ENCODE data around the gene CEMIP2.
A peak's percentile ranks its signal among the peaks of the same experiment; 100 is the strongest.

CEMIP2 gene

GRCh38 chr9:71747576-71747975 lies 20.7 kb downstream of the CEMIP2 start:
- no peak for DNase-seq (ENCODE audit: low read depth)

GRCh38 chr9:71746758-71747125 lies 21.6 kb downstream of the CEMIP2 start:
- no peak for DNase-seq (ENCODE audit: low read depth)

GRCh38 chr9:71746023-71746757 lies 22.1 kb downstream of the CEMIP2 start:
- no peak for DNase-seq (ENCODE audit: low read depth)

- DNase-seq (ENCODE audit: low read depth): no peak
These were observed 23.4 kb downstream of the CEMIP2 start for GRCh38 chr9:71744754-71745521.

- no peak for DNase-seq (ENCODE audit: low read depth)
These were observed 24.4 kb downstream of the CEMIP2 start for GRCh38 chr9:71743882-71744281.

- no peak for DNase-seq (ENCODE audit: low read depth)
These were observed 25.1 kb downstream of the CEMIP2 start for GRCh38 chr9:71743217-71743705.

- DNase-seq (ENCODE audit: low read depth): no peak
These were observed 25.6 kb downstream of the CEMIP2 start for GRCh38 chr9:71742703-71743102.

- DNase-seq (ENCODE audit: low read depth): peak; percentile 39
These were observed 26.2 kb downstream of the CEMIP2 start for GRCh38 chr9:71741926-71742648.

GRCh38 chr9:71740199-71740598 lies 28.1 kb downstream of the CEMIP2 start:
- no peak for DNase-seq (ENCODE audit: low read depth)

- no peak for DNase-seq (ENCODE audit: low read depth)
These were observed 30.9 kb downstream of the CEMIP2 start for GRCh38 chr9:71737455-71737854.

- no peak for DNase-seq (ENCODE audit: low read depth)
These were observed 32.1 kb downstream of the CEMIP2 start for GRCh38 chr9:71736236-71736635.

- no peak for DNase-seq (ENCODE audit: low read depth)
These were observed 33.4 kb downstream of the CEMIP2 start for GRCh38 chr9:71734950-71735349.

- no peak for DNase-seq (ENCODE audit: low read depth)
These were observed 35.1 kb downstream of the CEMIP2 start for GRCh38 chr9:71733176-71733575.

- no peak for DNase-seq (ENCODE audit: low read depth)
These were observed 38.3 kb downstream of the CEMIP2 start for GRCh38 chr9:71729816-71730526.

- DNase-seq (ENCODE audit: low read depth): no peak
These were observed 41.6 kb downstream of the CEMIP2 start for GRCh38 chr9:71726723-71727122.

GRCh38 chr9:71725590-71726338 lies 42.5 kb downstream of the CEMIP2 start:
- DNase-seq (ENCODE audit: low read depth): no peak

- no peak for DNase-seq (ENCODE audit: low read depth)
These were observed 46.5 kb downstream of the CEMIP2 start for GRCh38 chr9:71721855-71722254.

GRCh38 chr9:71719562-71719961 lies 48.8 kb downstream of the CEMIP2 start:
- DNase-seq (ENCODE audit: low read depth): no peak

- no peak for DNase-seq (ENCODE audit: low read depth)
These were observed 49.2 kb downstream of the CEMIP2 start for GRCh38 chr9:71719088-71719487.

- DNase-seq (ENCODE audit: low read depth): no peak
These were observed 52.0 kb downstream of the CEMIP2 start for GRCh38 chr9:71716138-71716909.

- DNase-seq (ENCODE audit: low read depth): no peak
These were observed 57.5 kb downstream of the CEMIP2 start for GRCh38 chr9:71710856-71711255.
